Fibroblast of peridontal ligament (primary cell): ENCODE data around the gene UGT1A6.
"Not testable (repeated sequence)": the region's sequence is repeated elsewhere in the genome, so short reads cannot be mapped to it uniquely, and the experiment has no call there.

Experiments used
- DNase-seq: peaks from one replicate; pipeline ENCODE4 v3.0.0-alpha.2; 2010; ENCODE audit errors: extremely low read depth

Gene UGT1A6

DNA sequence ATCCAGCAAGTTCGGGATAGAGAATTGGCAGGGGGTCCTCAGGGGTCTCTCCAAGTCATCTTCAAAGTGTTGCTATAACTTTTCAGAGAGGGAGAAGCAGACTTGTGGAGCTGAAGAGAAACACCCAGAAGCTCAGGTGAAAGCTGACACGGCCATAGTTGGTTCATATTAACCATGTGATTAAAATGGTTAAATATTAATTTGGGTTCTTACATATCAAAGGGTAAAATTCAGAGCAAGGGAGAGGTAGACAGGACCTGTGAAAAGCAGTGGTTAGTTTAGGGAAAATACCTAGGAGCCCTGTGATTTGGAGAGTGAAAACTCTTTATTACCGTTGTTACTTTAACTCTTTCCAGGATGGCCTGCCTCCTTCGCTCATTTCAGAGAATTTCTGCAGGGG, at the start of gene UGT1A6:
UGT1A6 (plus strand) TSS at position 243 of the 400 bp plus-strand sequence; CDS start at position 358, 115 bp downstream.
- DNase-seq: no peak

DNA sequence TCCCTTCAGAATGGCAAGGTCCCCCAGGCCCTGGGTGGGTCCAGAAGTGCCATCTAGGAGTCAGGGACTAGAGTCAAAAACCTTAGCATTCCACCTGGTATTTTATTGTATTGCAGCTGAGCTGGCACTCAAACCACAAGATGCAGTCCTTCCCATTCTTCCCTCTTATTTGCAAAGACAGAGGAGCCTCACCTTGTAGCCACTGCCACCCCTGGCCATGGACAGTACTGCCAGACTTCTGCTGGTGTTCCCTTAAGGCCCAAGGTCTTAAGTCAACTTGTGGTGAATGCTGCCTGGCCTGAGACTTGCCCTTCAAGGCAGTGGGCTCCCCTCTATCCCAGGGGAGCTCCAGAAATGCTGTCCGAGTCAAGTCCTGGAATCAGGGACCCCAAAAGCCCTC, 49.6 kb upstream of the UGT1A6 start:
- peak; percentile 1 for DNase-seq

DNA sequence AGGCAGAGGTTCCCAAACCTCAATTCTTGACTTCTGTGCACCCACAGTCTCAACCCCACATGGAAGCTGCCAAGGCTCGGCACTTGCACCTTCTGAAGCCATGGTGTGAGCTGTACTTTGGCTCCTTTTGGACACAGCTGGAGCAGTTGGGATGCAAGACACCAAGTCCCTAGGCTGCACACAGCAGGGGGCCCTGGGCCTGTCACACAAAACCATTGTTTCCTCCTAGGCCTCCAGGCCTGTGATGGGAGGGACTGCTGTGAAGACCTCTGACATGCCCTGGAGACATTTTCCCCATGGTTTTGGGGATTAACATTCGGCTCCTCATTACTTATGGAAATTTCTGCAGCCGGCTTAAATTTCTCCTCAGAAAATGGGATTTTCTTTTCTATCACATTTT, 46.7 kb upstream of the UGT1A6 start:
- not testable (repeated sequence) for DNase-seq

DNA sequence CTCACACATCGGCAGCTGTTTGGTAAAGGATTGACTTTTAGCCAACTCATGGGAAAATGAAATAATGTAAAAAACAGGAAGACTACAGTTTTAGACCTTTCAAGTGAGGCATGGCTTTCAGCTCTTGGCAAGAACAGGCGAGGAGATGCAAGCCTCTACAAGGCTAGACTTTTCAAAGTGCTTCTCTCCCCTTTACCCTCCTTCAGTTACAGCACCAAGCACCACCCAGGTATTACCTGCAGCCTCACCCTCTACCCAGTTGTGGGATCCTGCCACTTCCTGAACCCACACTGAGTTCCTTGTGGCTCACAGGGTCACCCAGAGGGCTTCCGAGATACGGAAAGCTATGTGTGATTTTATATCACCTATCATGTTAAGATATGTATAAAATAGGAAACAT, 41.7 kb upstream of the UGT1A6 start:
- DNase-seq: no peak

DNA sequence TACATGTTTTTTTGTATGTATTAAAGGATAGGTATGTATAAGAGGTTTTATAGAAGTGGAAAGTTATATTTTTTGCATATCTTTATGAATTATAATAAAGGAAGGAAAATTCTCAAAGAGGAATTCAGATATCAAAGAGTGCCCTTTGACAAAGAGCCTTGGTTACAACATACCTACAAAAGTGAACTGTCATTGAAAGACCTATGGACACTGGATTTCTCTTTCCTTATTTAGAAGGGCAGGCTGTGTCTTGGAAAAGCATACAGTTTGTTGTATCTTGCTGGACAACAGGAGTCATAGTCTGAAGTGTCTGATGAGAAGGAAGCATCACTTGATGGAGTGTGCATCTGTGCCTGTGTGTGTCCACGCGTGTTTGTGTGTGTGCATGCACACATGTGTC, 41.3 kb upstream of the UGT1A6 start:
- DNase-seq: no peak

DNA sequence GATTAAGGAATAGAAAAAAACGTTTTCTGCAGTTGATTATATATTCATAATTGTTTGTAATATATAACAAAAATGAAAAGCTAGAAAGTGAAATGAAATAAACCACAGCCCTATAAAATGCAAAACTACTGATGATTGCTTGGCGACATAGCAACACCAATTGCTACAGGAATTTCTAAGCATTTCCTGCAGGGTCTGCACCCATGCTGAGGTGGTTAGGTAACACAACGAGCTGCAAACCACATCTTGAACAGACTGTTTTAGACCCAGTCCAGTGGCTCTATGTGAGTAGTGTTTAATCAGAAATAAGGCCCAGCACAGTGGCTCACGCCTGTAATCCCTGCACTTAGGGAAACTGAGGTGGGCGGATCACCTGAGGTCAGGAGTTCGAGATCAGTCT, 38.2 kb upstream of the UGT1A6 start:
- DNase-seq: no peak

DNA sequence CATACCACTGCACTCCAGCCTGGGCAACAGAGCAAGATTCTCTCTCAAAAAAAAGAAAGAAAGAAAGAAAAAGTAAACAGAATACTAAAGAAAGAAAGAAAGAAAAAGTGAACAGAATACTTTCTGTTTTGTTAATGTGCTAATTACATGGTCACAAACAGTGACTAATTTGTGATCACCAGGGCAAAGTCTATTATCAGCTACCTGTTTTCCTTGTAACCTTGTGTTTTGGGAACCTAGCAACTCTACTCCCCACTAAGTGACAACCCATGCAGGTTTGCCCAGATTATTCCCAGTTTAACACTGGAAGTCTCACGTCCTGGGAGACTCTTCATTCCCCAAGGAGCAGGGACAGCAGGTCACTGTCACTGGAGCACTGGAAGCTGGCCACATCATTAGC, 37.6 kb upstream of the UGT1A6 start:
- DNase-seq: no peak

DNA sequence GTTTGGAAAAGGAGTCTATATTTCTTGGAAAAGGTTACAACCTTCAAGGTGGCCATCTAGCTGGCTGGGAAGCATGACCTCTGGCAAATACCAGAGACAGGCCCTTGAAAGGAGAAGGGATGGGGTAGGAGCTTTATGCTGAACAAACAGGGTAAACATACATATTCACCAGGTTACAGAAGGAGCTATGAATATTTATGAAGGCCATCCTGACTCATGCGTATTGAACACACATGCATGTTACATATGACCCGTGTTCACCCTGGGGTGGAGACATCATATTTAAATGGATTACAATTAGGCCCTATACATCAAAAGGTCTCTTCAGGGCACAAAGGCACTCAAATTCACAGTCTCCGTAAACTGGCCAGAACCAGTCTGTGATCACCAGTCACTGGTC, 36.7 kb upstream of the UGT1A6 start:
- DNase-seq: not testable (repeated sequence)

DNA sequence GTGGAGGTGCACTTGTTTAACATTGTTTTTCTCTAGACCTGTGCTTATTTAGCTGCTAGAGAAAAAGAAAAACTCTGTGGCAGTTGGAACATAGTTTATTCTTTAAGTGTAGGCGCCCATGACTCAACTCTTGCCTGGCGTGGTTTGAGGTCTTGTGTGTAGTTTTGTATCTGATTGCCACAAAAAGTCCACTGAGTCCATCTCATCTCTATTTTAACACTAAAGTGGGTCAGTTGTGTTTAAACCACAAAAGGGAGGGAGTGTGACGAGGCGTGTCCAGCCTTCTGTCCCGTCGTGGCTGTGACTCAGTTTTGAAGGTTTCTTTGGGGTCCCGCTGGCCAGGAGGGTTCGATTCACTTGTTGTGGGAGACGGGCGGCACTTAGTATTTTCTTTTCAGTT, 36.2 kb upstream of the UGT1A6 start:
- DNase-seq: no peak

DNA sequence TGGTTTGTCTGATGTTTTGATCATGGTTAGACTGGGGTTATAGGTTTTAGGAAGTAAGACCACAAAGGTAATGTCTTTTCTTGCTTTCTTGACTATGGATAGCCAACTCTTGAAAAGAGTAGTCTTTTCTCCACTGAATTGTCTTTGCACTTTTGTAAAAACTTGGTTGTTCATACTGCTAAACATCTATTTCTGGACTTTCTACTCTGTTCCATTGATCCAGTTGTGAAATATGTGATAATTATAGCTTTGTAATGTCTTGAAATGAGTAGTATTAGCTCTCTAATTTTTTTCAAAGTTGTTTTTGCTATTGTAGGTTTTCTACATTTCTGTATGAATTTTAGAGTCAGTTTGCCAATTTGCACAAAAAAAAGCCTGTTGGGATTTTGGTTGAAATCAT, 34.1 kb upstream of the UGT1A6 start:
- no peak for DNase-seq

DNA sequence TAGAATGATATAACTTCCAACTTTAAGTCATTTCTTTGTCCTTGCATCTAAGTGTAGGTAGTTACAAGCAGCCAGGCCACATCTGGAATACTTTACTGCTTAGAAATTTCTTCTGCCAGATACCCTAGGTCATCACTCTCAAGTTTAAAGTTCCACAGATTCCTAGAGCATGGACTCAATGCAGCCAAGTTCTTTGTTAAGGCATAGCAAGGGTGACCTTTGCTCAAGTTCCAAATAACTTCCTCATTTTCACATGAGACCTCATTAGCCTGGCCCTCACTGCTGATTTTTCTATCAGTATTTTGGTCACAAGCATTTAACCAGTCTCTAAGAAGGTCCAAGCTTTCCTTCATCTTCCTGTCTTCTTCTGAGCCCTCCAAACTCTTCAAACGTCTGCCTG, 28.8 kb upstream of the UGT1A6 start:
- DNase-seq: peak; percentile 1

DNA sequence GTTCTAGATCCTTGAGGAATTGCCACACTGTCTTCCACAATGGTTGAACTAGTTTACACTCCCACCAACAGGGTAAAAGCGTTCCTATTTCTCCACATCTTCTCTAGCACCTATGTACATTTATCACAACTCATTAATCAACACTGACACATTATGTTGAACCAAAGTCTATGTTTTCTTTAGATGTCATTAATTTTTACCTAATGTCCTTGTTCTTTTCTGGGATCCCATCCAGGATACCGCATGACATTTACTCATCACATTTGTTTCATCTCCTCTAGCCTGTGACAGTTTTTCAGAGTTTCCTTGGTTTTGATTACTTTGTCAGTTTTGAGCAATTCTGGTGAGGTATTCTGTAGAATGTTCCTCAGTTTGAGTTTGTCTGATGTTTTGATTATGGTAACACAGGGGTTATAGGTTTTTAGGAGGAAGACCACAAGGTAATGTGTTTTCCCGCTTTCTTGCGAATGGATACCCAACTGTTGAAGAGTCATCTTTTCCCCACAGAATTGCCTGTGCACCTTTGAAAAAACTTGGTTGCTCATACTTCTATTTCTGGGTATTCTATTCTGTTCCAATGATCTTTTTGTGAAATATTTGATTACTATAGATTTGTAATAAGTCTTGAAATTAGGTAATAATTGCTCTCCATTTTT, 24.0 kb upstream of the UGT1A6 start:
- DNase-seq: no peak

DNA sequence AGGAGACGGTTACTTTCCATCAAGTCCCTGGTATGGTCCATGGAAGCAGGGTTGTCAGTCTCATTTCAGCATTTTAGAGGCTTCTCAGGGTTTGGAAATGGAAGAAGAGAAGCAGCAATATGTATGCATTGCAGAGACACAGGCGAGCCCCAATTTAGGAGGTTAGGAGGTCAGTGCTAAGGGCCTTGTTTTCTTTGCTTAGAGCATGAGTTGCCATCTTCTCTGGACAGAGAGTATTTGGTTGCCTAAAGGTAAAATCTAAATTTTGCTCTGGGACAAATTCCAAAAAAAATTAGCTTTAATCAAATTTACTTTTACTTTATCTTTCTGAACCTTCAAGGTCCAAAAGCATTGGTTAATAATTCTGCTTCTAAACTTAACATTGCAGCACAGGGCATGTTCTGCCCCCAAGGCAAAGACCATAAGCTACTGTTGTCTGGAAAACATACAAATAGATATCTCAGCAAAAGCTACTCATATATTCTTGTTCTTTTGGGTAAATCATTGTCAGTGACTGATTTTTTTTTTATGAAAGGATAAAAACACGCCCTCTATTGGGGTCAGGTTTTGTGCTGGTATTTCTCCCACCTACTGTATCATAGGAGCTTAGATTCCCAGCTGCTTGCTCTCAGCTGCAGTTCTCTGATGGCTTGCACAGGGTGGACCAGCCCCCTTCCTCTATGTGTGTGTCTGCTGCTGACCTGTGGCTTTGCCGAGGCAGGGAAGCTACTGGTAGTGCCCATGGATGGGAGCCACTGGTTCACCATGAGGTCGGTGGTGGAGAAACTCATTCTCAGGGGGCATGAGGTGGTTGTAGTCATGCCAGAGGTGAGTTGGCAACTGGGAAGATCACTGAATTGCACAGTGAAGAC, 21.2 kb upstream of the UGT1A6 start, which contains the start of gene UGT1A9:
UGT1A9 (plus strand) TSS at position 609 of the 872 bp plus-strand sequence; CDS start at position 646, 37 bp downstream.
- no peak for DNase-seq

DNA sequence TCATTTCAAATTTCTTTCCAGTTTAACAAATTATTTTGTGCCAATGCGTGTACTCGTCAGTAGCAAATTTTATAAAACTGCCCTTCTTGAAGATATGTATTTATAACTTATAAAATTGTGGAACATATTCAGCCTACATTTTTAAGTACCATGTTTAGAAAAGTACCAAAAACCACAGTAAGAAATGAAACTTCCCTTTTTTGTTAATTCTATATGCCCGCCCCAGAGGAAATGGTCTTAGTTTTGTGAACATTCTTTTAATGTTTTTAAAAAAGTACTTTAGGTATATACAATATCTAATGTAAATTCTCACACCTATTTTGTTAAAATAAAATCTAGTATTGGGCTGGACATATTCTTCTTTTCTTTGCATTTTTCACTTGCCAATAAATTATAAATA, 19.8 kb upstream of the UGT1A6 start:
- DNase-seq: no peak

DNA sequence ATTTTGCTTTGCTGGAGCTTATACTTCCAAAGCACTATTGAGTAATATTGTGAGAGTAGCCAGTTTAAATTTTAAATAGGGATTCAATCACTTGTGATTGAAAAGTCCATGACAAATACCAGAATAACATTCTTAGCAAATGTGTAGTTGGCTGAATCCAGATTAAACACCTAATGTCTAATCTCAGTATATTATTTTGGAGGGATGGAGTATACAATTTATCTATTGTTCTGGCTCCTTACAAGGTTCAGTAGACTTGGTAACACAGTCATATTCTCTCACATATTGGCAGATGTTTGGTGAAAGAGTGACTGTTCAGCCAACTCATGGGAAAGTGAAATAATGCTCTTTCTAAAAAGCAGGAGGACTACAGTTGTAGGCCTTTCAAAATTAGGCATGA, 18.8 kb upstream of the UGT1A6 start:
- no peak for DNase-seq

DNA sequence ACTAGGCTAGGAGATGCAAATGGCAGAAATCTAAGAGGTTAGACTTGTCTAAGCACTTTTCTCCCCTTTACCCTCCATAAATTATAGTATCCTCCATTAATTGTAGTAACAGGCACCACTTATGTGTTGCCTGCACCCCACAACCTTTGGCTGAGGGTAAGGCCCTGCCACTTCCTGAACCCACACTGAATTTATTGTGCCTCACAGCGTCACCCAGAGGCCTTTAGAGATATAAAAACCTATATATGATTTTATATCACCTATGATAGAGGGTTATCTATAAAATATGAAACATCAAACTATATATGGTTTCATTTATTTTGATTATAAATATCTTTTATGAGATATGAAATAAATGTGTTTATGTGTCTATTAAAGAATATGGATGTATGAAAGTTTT, 18.4 kb upstream of the UGT1A6 start:
- no peak for DNase-seq

DNA sequence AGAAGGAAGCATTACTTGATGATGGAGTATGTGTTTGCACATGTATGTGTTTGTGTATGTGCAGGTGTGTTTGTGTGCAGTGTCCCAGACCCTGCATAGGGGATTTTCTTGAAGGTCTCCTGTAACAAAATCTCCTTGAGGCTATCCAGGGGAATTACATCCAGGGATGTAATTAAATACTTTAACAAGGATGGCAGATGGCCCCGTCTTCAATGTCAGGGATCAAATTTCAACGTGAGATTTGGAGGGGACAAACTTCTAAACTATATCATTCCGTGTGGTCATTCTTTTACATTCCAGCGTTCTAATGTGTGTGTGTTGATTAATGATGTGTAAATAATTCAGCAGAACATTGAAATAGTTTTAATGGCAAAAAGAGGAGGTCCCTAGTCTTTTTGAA, 17.7 kb upstream of the UGT1A6 start:
- DNase-seq: no peak

DNA sequence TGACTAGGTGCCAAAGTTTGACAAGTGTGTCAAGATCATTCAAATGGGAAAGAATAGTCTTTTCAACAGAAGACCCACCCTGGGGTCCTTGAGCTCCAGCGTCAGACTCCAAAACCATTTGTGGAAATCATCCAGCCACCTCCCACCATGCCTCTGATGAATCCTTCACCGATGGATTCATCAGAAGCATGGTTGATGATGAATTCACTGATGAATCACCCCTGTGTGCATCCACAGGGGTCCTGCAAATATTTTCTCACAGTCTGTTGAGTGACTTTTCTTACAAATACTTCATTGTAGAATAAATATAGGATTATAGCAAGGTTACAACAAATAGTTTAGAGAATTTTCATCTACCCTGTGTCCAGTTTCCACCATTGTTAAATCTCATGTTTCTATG, 16.6 kb upstream of the UGT1A6 start:
- DNase-seq: no peak

DNA sequence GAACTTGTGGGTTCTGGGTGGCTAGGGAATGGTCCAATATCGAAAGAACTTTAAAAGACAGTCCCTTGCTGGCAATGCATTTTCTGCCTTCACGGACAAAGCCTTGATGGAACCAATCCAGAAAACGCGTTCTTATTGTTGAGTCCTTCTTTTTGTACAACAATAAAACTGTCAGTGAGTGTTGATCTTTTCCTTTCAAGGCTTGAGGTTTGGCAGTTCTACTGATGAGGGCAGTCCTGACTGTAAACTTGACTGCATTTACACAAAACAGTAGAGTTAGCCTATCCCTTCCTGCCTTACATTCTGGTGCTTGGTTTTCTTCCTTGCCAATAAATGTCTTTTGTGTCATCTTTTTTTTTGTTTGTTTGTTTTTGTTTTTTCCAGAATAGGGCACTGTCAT, 13.5 kb upstream of the UGT1A6 start:
- DNase-seq: no peak

DNA sequence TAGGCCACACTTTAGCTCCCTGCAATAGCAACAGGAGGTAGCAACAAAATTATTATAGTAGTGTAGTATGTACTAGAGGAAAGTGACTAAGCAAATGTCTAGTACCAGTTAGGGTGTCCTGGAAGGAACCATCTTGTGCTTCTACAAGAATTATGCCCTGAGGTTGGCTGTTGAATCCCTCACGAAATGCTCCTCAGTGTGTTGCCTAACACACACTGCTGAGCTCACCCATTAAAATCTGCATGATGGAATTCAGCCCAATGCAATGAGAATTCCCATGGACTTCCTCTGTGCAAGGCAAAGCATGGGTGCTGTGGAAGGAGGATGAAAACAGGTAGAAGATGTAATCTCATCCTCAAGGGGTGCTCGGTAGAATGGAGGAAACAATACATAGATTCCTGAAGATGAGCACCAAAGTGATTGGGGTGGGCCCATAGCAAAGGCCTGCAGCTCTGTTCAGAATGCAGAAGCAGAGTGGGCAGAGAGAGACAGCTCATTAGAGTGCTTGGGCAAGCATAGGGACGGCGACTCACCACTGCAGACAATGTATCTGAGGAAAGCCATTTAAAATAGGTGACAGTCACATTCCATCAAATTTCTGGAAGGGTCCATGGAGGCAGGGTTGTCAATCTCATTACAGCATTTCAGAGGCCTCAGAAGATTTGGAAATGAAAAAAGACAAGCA, 12.2 kb upstream of the UGT1A6 start:
- DNase-seq: no peak

DNA sequence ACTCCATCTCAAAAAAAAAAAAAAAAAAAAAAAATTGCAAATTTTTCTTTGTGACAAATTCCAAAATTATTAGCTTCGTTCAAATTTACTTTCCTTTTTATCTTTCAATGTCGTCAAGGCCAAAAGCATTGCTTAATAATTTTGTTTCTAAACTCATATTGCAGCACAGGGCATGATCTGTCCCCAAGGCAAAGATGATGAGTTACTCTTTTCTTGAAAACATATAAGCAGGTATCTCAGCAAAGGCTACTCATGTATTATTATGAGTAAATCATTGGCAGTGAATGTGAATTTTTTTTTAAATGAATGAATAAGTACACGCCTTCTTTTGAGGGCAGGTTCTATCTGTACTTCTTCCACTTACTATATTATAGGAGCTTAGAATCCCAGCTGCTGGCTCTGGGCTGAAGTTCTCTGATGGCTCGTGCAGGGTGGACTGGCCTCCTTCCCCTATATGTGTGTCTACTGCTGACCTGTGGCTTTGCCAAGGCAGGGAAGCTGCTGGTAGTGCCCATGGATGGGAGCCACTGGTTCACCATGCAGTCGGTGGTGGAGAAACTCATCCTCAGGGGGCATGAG, 11.1 kb upstream of the UGT1A6 start, which contains the start of gene UGT1A7:
UGT1A7 (plus strand) TSS at position 381 of the 579 bp plus-strand sequence; CDS start at position 418, 37 bp downstream.
- no peak for DNase-seq

DNA sequence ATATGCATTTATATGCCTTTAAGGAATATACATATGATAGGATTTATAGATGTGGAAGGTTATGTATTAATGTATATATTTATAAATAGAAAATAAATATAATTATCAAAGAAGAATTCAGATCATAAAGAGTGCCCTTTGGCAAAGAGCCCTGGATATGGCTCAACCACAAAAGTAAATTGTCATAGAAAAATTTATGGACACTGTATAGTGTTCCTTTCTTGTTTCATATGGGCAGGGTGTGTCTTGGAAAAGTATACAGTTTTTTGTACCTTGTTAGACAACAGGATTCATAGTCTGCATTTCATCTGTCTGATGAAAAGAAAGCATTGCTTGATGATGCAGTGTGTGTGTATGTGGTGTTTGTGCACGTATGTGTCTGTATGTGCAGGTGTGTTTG, 8.1 kb upstream of the UGT1A6 start:
- no peak for DNase-seq
